Medulla oblongata (tissue), 1 donor: ENCODE results near the gene FBXL17.

Experiments used
- DNase-seq: peaks from one replicate; pipeline ENCODE4 v3.0.0-alpha.2; 2015; ENCODE audit errors: extremely low spot score

The FBXL17 gene

GRCh38 chr5:107955321-107955720, 426.6 kb downstream of the FBXL17 start:
- no peak for DNase-seq

- no peak for DNase-seq
Measured at GRCh38 chr5:107954254-107954653, 427.6 kb downstream of the FBXL17 start.

- DNase-seq, result no peak
Measured at GRCh38 chr5:107952450-107952849, 429.4 kb downstream of the FBXL17 start.

GRCh38 chr5:107951309-107951708, 430.6 kb downstream of the FBXL17 start:
- no peak for DNase-seq

- DNase-seq, result no peak
Measured at GRCh38 chr5:107950776-107951175, 431.1 kb downstream of the FBXL17 start.

GRCh38 chr5:107949688-107950341, 432.1 kb downstream of the FBXL17 start:
- no peak for DNase-seq

- no peak for DNase-seq
Measured at GRCh38 chr5:107948377-107948776, 433.5 kb downstream of the FBXL17 start.

- DNase-seq, result no peak
Measured at GRCh38 chr5:107945061-107945460, 436.8 kb downstream of the FBXL17 start.

- no peak for DNase-seq
Measured at GRCh38 chr5:107943923-107944322, 438.0 kb downstream of the FBXL17 start.

GRCh38 chr5:107941036-107941435, 440.9 kb downstream of the FBXL17 start:
- no peak for DNase-seq

GRCh38 chr5:107937651-107938355, 444.1 kb downstream of the FBXL17 start:
- DNase-seq, result no peak

GRCh38 chr5:107937204-107937603, 444.7 kb downstream of the FBXL17 start:
- peak; percentile 35 for DNase-seq

GRCh38 chr5:107936515-107936914, 445.4 kb downstream of the FBXL17 start:
- no peak for DNase-seq

GRCh38 chr5:107935645-107936044, 446.3 kb downstream of the FBXL17 start:
- DNase-seq, result no peak

- no peak for DNase-seq
Measured at GRCh38 chr5:107933326-107933725, 448.6 kb downstream of the FBXL17 start.

GRCh38 chr5:107930891-107931290, 451.0 kb downstream of the FBXL17 start:
- DNase-seq, result no peak

- DNase-seq, result no peak
Measured at GRCh38 chr5:107930092-107930491, 451.8 kb downstream of the FBXL17 start.

GRCh38 chr5:107929080-107929479, 452.8 kb downstream of the FBXL17 start:
- DNase-seq, result no peak

- no peak for DNase-seq
Measured at GRCh38 chr5:107926121-107926520, 455.8 kb downstream of the FBXL17 start.

- no peak for DNase-seq
Measured at GRCh38 chr5:107925200-107925599, 456.7 kb downstream of the FBXL17 start.

GRCh38 chr5:107919969-107920368, 461.9 kb downstream of the FBXL17 start:
- DNase-seq, result no peak

- DNase-seq, result no peak
Measured at GRCh38 chr5:107919361-107919760, 462.5 kb downstream of the FBXL17 start.

GRCh38 chr5:107917983-107918382, 463.9 kb downstream of the FBXL17 start:
- DNase-seq, result no peak
